HFF-Myc (cell line): ENCODE results near the gene SLC2A4RG.
"Not testable (repeated sequence)": the region's sequence is repeated elsewhere in the genome, so short reads cannot be mapped to it uniquely, and the experiment has no call there.

Source experiments
- DNase-seq: peaks from one replicate; pipeline ENCODE4 v3.0.0-alpha.2; 2011; ENCODE audit warnings: low read depth; ENCODE audit errors: extremely low read depth
- H3K4me3 ChIP-seq: replicated peaks from 2 replicates; pipeline ENCODE4 v1.5.1; 2011; ENCODE audit warnings: low read depth, mild to moderate bottlenecking, control low read depth, low read length
- TF ChIP-seq, protein P1 (sequence below): IDR thresholded peaks from 2 replicates; pipeline ENCODE4 v1.5.1; 2012; ENCODE audit warnings: mild to moderate bottlenecking, low read depth, low read length, control low read depth; ENCODE audit errors: missing control alignments

SLC2A4RG gene

DNA sequence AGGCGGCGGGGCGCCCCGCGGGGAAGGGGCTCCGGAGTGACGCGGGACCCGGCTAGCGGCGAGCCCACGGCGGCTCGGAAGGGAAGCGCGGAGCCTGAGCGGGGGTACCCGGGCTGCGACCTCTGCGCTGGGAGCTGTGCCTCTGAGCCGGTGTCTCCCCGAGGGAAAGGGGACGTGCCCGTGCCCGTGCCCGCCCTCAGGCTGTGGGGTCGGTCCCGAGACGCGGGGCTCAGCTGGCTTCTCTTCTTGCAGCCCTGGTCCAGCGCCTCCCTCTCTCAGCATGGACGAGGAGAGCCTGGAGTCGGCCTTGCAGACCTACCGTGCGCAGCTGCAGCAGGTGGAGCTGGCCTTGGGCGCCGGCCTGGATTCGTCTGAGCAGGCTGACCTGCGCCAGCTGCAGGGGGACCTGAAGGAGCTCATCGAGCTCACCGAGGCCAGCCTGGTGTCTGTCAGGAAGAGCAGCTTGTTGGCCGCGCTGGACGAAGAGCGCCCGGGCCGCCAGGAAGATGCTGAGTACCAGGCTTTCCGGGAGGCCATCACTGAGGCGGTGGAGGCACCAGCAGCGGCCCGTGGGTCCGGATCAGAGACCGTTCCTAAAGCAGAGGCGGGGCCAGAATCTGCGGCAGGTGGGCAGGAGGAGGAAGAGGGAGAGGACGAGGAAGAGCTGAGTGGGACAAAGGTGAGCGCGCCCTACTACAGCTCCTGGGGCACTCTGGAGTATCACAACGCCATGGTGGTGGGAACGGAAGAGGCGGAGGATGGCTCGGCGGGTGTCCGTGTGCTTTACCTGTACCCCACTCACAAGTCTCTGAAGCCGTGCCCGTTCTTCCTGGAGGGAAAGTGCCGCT lies 31.1 kb upstream of the SLC2A4RG start:
- peak overlapping the region; percentile 90 for H3K4me3 ChIP-seq
- DNase-seq = no peak

DNA sequence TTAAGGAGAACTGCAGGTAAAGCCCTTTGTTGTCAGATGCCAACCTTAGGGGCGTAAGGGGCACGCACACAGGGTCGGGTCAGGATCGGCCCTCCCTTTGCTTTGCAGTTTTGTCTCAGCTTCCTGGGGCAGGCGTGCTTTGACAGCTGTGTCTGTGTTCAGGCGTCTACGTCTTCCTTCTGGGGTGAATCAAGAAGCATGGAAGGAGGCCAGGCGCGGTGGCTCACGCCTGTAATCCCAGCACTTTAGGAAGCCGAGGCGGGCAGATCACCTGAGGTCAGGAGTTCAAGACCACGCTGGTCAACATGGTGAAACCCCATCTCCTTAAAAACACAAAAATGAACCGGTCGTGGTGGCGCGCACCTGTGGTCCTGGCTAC lies 30.4 kb upstream of the SLC2A4RG start:
- no peak for DNase-seq
- peak overlapping the region; percentile 90 for H3K4me3 ChIP-seq
- TF ChIP-seq, protein P1, sequence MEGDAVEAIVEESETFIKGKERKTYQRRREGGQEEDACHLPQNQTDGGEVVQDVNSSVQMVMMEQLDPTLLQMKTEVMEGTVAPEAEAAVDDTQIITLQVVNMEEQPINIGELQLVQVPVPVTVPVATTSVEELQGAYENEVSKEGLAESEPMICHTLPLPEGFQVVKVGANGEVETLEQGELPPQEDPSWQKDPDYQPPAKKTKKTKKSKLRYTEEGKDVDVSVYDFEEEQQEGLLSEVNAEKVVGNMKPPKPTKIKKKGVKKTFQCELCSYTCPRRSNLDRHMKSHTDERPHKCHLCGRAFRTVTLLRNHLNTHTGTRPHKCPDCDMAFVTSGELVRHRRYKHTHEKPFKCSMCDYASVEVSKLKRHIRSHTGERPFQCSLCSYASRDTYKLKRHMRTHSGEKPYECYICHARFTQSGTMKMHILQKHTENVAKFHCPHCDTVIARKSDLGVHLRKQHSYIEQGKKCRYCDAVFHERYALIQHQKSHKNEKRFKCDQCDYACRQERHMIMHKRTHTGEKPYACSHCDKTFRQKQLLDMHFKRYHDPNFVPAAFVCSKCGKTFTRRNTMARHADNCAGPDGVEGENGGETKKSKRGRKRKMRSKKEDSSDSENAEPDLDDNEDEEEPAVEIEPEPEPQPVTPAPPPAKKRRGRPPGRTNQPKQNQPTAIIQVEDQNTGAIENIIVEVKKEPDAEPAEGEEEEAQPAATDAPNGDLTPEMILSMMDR = no peak

More for the DNA sequence above, 31.1 kb upstream of the SLC2A4RG start:
- TF ChIP-seq, protein P1 = no peak

- TF ChIP-seq, protein P1 = no peak
- no peak for DNase-seq
- H3K4me3 ChIP-seq = no peak overlapping the region
These were observed 28.4 kb upstream of the SLC2A4RG start for GRCh38 chr20:63711085-63711645.

DNA sequence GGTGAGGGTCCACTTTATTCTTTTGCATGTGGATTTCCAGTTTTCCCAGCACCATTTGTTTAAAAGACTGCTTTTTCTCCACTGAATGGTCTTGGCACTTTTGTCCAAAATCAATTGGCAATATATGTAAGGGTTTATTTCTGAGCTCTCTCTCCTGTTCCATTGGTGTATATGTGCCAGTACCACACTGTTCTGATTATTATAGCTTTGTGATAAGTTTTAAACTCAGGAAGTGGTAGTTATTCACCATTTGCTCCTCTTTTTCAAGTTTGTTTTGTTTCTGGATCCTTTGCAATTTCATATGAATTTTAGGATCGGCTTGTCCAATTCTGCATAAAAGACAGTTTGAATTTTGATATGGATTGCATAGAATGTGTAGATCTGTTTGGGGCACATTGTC lies 27.4 kb upstream of the SLC2A4RG start:
- no peak overlapping the region for H3K4me3 ChIP-seq
- TF ChIP-seq, protein P1 = no peak
- no peak for DNase-seq

DNA sequence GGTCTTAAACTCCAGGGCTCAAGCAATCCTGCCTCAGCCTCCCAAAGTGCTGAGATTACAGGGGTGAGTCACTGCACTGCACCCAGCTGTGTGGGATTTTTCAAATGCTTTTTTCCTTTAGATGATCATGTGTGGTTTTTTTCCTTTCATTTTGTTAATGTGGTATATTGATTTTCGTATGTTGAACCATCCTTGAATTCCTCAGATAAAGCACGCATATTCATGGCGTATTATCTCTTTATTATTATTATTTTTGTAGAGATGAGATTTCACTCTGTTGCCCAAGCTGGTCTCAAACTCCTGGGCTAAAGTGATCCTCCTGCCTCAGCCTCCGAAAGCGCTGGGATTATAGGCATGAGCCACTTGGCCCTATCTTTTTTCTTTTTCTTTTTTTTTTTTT lies 24.7 kb upstream of the SLC2A4RG start:
- H3K4me3 ChIP-seq = no peak overlapping the region
- TF ChIP-seq, protein P1 = no peak
- DNase-seq = no peak

DNA sequence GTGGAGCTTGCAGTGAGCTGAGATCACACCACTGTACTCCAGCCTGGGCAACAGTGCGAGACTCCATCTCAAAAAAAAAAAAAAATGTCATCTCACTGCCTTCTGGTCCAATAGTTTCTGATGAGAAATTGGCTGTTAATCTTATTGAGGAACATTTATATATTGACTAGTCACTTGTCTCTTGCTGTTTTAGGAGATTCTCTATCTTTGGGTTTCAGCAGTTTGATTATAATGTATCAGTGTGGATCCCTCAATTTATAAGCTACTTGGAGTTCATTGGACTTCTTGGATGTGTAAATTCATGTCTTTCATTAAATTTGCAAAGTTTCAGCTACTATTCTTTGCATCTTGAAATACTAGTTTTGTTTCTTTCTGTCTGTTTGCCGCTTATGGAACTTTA lies 20.6 kb upstream of the SLC2A4RG start:
- no peak for DNase-seq
- H3K4me3 ChIP-seq = no peak overlapping the region
- TF ChIP-seq, protein P1 = no peak

DNA sequence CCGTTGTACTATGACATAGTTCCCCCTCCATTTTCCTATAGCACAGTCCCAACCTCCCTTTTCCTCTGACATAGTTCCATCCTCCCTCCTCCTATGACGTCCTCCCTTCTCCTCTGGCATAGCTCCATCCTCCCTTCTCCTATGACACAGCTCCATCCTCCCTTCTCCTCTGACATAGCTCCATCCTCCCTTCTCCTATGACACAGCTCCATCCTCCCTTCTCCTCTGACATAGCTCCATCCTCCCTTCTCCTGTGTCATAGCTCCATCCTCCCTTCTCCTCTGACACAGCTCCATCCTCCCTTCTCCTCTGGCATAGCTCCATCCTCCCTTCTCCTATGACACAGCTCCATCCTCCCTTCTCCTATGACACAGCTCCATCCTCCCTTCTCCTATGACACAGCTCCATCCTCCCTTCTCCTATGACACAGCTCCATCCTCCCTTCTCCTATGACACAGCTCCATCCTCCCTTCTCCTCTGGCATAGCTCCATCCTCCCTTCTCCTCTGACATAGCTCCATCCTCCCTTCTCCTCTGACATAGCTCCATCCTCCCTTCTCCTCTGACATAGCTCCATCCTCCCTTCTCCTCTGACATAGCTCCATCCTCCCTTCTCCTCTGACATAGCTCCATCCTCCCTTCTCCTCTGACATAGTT lies 16.5 kb upstream of the SLC2A4RG start:
- not testable (repeated sequence) for H3K4me3 ChIP-seq, DNase-seq

GRCh38 chr20:63730189-63730733 lies 9.3 kb upstream of the SLC2A4RG start:
- H3K4me3 ChIP-seq, DNase-seq: not testable (repeated sequence)
